Measurements from ENCODE around the gene WDR82. TPM values are rescaled to one million over a fixed set of nuclear protein-coding genes. Genes with fewer than 3 reads are reported as not detected.

Gene WDR82
- total RNA-seq, 1 experiment from 2014 or later = 44.5 TPM

GRCh38 chr3:52216585-52217408, 61.7 kb downstream of the WDR82 start:
- ChIA-PET CTCF (interaction anchor here (0.5 to 1.2 kb wide), 4 partner anchors 21 to 1895 kb away, joined by 3 to 15 read pairs (median 6); no protein-coding TSS in a partner anchor), POLR2A (ENCODE audit: unreplicated experiment) (interaction anchor here (0.6 to 1.1 kb wide), 7 partner anchors 12 to 319 kb away, joined by 3 to 10 read pairs (median 5); partner anchors contain the start of gene POC1A)
- peaks cover 66% of the 10 kb centered on the region for H3K4me1 ChIP-seq (replicated peaks; ENCODE audit: insufficient read depth)
- H3F3A ChIP-seq (ENCODE audit: insufficient read depth, low read depth) = peaks cover 43% of the 10 kb centered on the region
- BruUV-seq (replicated peaks) = no TSS peak
- no peaks in the 10 kb centered on the region for H3K9me2 ChIP-seq (ENCODE audit: insufficient read depth)
- H3K9me3 ChIP-seq (ENCODE audit: insufficient read depth, low read depth) = no peaks in the 10 kb centered on the region
- intact Hi-C loops (cut with micrococcal nuclease; ENCODE audit: unreplicated experiment) = loop anchor here (1.0 to 5.0 kb wide), 7 partner anchors 21 to 236 kb away; partner anchors contain the start of genes GLYCTK, POC1A and TNNC1
- H3K36me3 ChIP-seq (ENCODE audit: low read depth) = peaks cover 14% of the 10 kb centered on the region
- H4K20me1 ChIP-seq (ENCODE audit: insufficient read depth) = no peaks in the 10 kb centered on the region
- H3K27me3 ChIP-seq (ENCODE audit: insufficient read depth, low read depth) = no peaks in the 10 kb centered on the region
- H3K4me2 ChIP-seq = peak overlapping the region; percentile 69
- peak overlapping the region; percentile 97 for H3K27ac ChIP-seq
- H2AFZ ChIP-seq = no peak overlapping the region
- DNase-seq = peak; percentile 94 to 98
- TF ChIP-seq EZH2 (IDR thresholded peaks at IDR 0.05; ENCODE audit: low read depth) = no peak
- TF ChIP-seq, protein P1, sequence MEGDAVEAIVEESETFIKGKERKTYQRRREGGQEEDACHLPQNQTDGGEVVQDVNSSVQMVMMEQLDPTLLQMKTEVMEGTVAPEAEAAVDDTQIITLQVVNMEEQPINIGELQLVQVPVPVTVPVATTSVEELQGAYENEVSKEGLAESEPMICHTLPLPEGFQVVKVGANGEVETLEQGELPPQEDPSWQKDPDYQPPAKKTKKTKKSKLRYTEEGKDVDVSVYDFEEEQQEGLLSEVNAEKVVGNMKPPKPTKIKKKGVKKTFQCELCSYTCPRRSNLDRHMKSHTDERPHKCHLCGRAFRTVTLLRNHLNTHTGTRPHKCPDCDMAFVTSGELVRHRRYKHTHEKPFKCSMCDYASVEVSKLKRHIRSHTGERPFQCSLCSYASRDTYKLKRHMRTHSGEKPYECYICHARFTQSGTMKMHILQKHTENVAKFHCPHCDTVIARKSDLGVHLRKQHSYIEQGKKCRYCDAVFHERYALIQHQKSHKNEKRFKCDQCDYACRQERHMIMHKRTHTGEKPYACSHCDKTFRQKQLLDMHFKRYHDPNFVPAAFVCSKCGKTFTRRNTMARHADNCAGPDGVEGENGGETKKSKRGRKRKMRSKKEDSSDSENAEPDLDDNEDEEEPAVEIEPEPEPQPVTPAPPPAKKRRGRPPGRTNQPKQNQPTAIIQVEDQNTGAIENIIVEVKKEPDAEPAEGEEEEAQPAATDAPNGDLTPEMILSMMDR (conservative IDR thresholded peaks at IDR 0.05) = no peak
- peak overlapping the region; percentile 17; the same call in 1 of the 2 replicates for H3K4me3 ChIP-seq
- no peaks in the 10 kb centered on the region; the same call in 1 of the 2 replicates for H3K79me2 ChIP-seq (ENCODE audit: low read depth)

GRCh38 chr3:52215351-52215750, 63.1 kb downstream of the WDR82 start:
- Histone ChIP-seq H3K36me3 (ENCODE audit: low read depth) (peaks cover 24% of the 10 kb centered on the region), H3K9me3 (ENCODE audit: insufficient read depth, low read depth) (no peaks in the 10 kb centered on the region), H3K9me2 (ENCODE audit: insufficient read depth) (no peaks in the 10 kb centered on the region), H3K4me3 (no peak overlapping the region), H4K20me1 (ENCODE audit: insufficient read depth) (no peaks in the 10 kb centered on the region), H3K79me2 (ENCODE audit: low read depth) (no peaks in the 10 kb centered on the region; the same call in 1 of the 2 replicates), H3K27ac (peak overlapping the region; percentile 97), H2AFZ (no peak overlapping the region), H3F3A (ENCODE audit: insufficient read depth, low read depth) (peaks cover 49% of the 10 kb centered on the region), H3K4me2 (peak overlapping the region; percentile 60; the same call in 1 of the 2 replicates), H3K27me3 (ENCODE audit: insufficient read depth, low read depth) (no peaks in the 10 kb centered on the region), H3K4me1 (replicated peaks; ENCODE audit: insufficient read depth) (peaks cover 70% of the 10 kb centered on the region)
- no TSS peak for BruUV-seq (replicated peaks)
- DNase-seq = no peak
- TF ChIP-seq, protein P1 (conservative IDR thresholded peaks at IDR 0.05) = no peak
- TF ChIP-seq EZH2 (IDR thresholded peaks at IDR 0.05; ENCODE audit: low read depth) = no peak
- POLR2A ChIA-PET (ENCODE audit: unreplicated experiment) = no interaction called here
- intact Hi-C loops (cut with micrococcal nuclease; ENCODE audit: unreplicated experiment) = loop anchor here (5.0 kb wide), 3 partner anchors 72 to 237 kb away; partner anchors contain the start of genes GLYCTK and TNNC1
- CTCF ChIA-PET = interaction anchor here (0.6 kb wide), 1 partner anchor 231 kb away, joined by 3 read pairs; no protein-coding TSS in a partner anchor

- CTCF ChIA-PET = interaction anchor here (0.7 kb wide), 1 partner anchor 67 kb away, joined by 3 read pairs; no protein-coding TSS in a partner anchor
- H3F3A ChIP-seq (ENCODE audit: insufficient read depth, low read depth) = peaks cover 50% of the 10 kb centered on the region
Measured at GRCh38 chr3:52213901-52214300, 64.5 kb downstream of the WDR82 start.

More at GRCh38 chr3:52213901-52214300, 64.5 kb downstream of the WDR82 start:
- DNase-seq = no peak
- Histone ChIP-seq H3K4me2 (no peak overlapping the region), H3K27ac (no peak overlapping the region), H2AFZ (no peak overlapping the region), H3K79me2 (ENCODE audit: low read depth) (no peaks in the 10 kb centered on the region; the same call in 1 of the 2 replicates), H3K27me3 (ENCODE audit: insufficient read depth, low read depth) (no peaks in the 10 kb centered on the region), H3K4me1 (replicated peaks; ENCODE audit: insufficient read depth) (peaks cover 62% of the 10 kb centered on the region), H4K20me1 (ENCODE audit: insufficient read depth) (no peaks in the 10 kb centered on the region), H3K4me3 (no peak overlapping the region), H3K9me2 (ENCODE audit: insufficient read depth) (no peaks in the 10 kb centered on the region), H3K36me3 (ENCODE audit: low read depth) (peaks cover 31% of the 10 kb centered on the region), H3K9me3 (ENCODE audit: insufficient read depth, low read depth) (no peaks in the 10 kb centered on the region)
- BruUV-seq (replicated peaks) = no TSS peak
- TF ChIP-seq EZH2 (IDR thresholded peaks at IDR 0.05; ENCODE audit: low read depth) = no peak
- TF ChIP-seq, protein P1 (conservative IDR thresholded peaks at IDR 0.05) = no peak
- POLR2A ChIA-PET (ENCODE audit: unreplicated experiment) = no interaction called here
- intact Hi-C loops (cut with micrococcal nuclease; ENCODE audit: unreplicated experiment) = no loop called here
